IPS DF 19.7 (cell line): ENCODE results near the gene LSM7.
"Not testable (repeated sequence)": the region's sequence is repeated elsewhere in the genome, so short reads cannot be mapped to it uniquely, and the experiment has no call there.

ENCODE experiments used
- DNase-seq: peaks from one replicate; pipeline ENCODE4 v3.0.0-alpha.2; 2013; ENCODE audit warnings: low read depth, low spot score

The LSM7 gene

DNA sequence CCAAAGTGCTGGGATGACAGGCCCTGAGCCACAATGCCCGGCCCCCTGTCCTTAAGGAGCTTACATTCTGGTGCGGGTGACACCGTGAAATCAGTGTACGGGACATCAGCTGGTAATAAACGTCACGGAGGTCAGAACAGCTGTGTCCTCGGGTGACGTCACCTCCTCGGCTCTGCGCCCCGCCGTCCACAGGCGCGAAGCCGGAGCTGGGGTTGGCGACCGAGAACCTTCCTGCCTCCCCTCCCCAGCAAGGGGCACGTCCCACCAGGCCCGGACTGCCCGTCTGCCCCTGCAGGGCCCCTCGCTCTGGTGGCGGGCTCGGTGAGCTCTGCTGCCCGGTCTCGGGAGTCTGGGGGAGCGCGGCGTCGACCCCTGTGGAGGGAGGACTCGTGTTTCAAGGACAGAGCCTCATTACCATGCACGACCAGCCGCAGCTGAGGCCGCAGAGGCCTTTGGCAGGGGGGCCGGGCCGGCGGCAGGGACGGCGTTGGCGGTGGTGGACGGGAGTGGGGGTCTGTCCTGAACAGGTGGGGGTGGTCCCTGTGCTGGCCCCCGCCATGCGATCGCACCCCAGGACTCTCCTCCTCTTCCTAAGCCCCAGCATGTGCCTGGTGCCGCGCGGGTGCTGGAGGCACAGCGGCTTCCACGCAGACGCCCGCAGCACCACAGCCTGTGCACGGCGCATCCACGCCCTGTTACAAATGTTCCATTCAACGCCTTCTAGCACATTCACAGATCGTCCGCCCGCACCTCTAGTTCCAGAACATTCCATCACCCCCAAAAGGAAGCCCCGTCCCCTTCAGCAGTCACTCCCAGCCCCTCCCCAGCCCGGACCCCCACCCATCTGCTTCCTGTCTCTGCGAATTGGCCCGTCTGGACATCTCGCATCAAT lies 25.8 kb downstream of the LSM7 start:
- DNase-seq: no peak

- no peak for DNase-seq
Measured at GRCh38 chr19:2300533-2300932, 27.9 kb downstream of the LSM7 start.

GRCh38 chr19:2296141-2296540 lies 32.2 kb downstream of the LSM7 start:
- DNase-seq: no peak

DNA sequence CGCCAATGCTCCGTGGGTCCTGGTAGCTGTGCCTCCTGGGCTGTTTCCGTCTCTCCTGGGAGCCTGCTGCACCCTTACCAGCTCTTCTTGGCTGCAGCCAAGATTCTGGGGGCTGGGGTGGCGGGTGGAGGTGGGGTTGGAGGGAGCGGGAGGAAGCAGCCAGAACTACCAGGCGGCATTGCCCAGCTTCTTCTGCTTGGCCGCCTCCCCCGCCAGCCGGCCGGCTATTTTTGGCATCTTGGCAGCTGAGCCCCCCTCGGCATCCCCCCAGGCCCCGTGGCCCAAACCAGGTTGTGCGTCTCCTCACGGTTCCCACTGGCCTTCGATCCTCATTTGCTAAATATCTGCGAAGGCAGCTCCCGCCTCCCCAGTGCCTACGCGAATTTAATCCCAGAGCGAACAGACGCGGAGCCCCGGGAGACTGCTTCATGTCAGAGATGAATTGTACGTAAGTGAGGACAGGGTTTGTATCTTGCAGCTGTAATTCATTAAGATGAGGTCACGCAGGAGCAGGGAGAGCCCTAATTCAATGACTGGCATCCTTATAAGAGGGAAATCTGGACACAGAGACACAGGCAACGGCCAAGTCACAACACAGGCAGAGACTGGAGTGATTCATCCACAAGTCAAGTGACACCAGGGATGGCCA lies 33.6 kb downstream of the LSM7 start:
- DNase-seq: no peak

DNA sequence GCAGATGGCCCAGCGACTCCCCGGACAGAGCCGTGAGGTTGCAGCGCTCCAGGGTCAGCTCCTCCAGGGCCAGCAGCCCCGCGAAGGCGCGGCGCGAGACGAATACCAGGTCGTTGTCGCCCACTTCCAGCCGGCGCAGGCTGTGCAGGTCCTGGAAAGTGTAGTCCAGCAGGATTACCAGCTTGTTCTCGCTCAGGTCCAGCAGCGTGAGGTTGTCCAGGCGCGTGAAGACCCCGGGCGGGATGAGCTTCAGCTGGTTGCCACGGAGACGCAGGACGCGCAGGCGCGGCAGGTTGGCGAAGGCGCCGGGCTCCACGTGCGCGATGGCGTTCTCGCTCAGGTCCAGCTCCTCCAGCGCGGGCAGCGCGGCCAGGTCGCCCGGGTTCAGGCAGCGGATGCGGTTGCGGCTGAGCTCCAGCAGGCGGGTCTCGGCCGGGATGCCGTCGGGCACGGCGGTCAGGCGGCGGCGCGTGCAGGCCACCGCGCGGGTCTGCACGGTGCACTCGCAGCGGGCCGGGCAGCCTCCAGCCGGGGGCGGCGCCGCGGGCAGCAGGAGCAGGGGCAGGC lies 37.1 kb downstream of the LSM7 start:
- no peak for DNase-seq

GRCh38 chr19:2290441-2291184 lies 37.8 kb downstream of the LSM7 start:
- DNase-seq: no peak

GRCh38 chr19:2289714-2290435 lies 38.5 kb downstream of the LSM7 start:
- DNase-seq: no peak

DNA sequence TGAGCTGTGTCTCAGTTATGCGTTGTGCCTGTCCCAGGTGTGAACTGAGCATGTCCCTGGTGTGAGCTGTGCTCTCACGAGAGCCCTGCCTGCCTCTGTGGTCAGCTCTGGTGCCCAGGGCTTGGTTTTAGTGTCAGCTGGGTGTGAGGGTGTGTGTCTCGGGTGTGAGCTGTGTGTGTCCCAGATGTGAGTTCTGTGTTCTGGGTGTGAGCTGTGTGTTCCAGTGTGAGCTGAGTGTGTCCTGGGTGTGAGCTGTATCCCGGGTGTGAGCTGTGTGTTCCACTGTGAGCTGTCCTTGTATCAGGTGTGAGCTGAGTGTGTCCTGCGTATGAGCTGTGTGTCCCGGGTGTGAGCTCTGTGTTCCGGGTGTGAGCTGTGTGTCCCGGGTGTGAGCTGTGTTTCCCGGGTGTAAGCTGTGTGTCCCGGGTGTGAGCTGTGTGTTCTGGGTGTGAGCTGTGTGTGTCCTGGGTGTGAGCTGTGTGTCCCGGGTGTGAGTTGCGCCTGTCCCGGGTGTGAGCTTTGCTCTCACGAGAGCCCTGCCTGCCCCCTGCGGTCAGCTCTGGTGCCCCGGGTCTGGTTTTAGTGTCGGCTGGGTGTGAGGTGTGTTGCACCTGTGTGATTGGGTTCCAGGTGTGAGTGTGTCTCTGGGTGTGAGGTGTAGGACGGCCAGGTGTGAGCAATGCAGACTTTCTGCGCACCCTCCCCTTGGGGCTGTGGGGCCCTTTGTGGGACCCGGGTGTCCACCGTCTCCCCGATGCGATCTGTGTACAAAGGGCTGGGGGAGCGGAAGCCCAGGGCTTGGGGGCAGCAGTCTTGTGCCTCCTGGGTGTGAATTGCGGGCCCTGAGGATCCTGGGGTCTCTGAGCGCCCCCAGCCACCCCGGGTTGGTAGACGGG lies 39.3 kb downstream of the LSM7 start:
- DNase-seq: no peak

DNA sequence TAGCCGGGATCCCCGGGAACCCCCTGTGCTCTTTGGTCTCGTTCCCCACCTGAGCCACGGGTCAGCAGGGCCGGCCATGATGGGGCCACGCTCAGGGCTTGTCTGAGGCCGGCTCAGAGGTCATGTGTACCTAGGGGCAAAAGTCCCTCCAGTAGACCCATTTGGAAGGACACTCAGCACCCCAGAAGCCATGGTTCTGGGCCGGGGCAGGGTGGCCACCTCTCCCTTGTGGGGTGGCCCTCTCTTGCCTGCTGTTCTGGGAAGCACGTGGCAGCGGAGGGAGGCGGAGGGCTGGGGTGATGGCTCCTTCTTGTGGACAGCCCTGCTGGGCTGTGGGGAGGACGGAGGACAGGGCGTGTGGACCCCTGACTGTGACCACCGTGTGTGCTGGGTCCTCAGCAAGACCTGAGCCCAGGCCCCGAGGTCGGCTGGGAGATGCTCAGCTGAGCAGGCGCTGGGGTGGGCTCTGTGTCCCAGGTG lies 40.0 kb downstream of the LSM7 start:
- DNase-seq: no peak

GRCh38 chr19:2287585-2288337 lies 40.6 kb downstream of the LSM7 start:
- no peak for DNase-seq

GRCh38 chr19:2286402-2287140 lies 41.8 kb downstream of the LSM7 start:
- DNase-seq: no peak

DNA sequence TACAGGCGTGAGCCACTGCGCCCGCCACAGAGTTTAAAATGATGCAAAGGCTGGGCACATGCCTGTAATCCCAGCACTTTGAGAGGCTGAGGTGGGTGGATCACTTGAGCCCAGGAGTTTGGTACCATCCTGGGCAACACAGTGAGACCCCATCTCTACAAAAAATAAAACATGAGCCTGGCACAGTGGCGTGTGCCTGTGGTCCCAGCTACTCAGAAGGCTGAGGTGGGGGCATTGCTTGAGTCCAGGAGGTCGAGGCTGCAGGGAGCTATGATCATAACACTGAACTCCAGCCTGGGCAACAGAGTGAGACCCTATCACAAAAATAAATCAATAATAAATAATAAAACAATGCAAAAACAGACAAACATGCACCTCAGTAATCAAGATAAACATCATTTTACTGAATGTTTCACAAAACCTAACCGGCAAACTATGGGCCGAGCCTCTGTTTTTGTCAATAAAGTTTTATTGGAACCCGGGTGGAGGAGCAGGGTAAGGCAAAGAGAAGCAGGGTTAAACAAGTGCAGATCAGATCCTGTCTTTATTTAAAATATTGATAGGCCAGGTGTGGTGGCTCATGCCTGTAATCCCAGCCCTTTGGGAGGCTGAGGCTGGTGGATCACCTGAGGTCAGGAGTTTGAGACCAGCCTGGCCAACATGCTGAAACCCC lies 44.4 kb downstream of the LSM7 start:
- DNase-seq: no peak

DNA sequence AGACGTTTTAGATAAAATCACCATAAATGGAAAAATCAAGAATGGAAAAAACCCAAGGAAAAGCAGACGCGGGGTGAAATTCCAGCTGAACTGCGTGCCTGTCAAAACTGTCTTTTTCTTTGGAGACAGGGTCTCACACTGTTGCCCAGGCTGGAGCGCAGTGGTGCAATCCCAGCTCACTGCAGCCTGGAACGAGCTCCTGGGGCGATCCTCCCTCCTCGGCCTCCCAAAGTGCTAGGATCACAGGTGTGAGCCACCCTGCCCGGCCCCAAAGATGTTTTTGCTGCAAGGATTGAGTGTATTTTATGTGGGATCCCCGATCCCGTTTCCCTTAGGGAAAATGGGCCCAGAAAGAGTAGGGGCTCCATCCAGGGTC lies 45.5 kb downstream of the LSM7 start:
- DNase-seq: no peak

GRCh38 chr19:2282062-2282861 lies 46.1 kb downstream of the LSM7 start, which contains the start of gene PEAK3:
TSS of gene PEAK3 (minus strand) at chr19:2282175. CDS start at chr19:2280931, 1,244 bp downstream.
- no peak for DNase-seq

- DNase-seq: not testable (repeated sequence)
Measured at GRCh38 chr19:2281265-2282061, 46.9 kb downstream of the LSM7 start.

DNA sequence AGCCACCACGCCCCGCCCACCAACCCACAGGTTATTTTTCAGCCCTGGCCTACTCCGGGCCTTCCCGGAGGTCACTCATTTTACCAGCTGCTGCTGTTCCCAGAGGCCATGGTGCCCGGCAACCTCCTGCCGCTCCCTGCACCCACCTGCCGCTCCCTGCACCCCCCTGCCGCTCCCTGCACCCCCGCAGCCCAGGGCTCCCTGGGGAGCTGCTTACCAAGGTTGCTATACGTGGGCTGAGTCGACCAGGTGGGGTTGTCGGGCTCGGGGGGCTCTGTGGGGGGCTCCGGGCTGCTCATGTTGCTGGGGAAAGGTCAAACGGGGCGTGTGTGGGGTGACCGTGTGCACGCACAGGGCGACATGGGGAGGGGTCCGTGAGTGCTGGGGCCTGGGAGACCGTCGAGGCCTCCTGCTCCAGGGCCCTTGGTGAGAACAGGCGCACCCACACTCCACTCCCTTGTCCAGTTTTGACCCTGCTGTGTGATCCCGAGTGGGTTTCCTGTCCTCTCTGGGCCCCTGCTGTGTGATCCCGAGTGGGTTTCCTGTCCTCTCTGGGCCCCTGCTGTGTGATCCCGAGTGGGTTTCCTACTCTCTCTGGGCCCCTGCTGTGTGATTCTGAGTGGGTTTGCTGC lies 47.6 kb downstream of the LSM7 start:
- no peak for DNase-seq
